ENCODE measurements around the gene AIG1.

Gene AIG1

DNA sequence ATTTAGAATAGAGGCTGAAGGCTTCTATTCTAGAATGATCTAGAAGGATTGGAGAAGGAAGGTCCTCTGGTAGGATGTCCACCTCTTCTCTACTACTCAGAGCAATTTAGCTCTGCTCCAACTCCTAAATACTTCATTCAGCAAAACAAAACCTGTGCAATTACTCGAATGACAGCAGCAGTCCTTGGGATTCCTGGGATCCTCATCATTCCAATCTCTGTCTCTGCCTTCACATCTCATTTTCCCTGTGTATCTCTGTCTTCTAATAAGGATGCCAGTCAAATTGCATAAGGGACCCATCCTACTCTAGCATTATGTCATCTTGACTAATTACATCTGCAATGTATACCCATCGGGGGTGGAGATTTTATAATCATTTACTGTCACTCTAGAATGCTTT lies 5.5 kb upstream of the AIG1 start:
- peaks cover 20% of the 10 kb centered on the region for H3K4me1 ChIP-seq (ENCODE audit: insufficient read depth, poor library complexity, severe bottlenecking)
- H3K27me3 ChIP-seq (ENCODE audit: insufficient read depth, poor library complexity, severe bottlenecking): no peaks in the 10 kb centered on the region
- no peaks in the 10 kb centered on the region for H3K9me3 ChIP-seq (ENCODE audit: severe bottlenecking)
- TF ChIP-seq, protein P1, sequence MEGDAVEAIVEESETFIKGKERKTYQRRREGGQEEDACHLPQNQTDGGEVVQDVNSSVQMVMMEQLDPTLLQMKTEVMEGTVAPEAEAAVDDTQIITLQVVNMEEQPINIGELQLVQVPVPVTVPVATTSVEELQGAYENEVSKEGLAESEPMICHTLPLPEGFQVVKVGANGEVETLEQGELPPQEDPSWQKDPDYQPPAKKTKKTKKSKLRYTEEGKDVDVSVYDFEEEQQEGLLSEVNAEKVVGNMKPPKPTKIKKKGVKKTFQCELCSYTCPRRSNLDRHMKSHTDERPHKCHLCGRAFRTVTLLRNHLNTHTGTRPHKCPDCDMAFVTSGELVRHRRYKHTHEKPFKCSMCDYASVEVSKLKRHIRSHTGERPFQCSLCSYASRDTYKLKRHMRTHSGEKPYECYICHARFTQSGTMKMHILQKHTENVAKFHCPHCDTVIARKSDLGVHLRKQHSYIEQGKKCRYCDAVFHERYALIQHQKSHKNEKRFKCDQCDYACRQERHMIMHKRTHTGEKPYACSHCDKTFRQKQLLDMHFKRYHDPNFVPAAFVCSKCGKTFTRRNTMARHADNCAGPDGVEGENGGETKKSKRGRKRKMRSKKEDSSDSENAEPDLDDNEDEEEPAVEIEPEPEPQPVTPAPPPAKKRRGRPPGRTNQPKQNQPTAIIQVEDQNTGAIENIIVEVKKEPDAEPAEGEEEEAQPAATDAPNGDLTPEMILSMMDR (IDR thresholded peaks at IDR 0.05; ENCODE audit: poor library complexity, severe bottlenecking): no peak
- H3K27ac ChIP-seq (ENCODE audit: poor library complexity, severe bottlenecking): no peak overlapping the region
- no peak overlapping the region for H3K4me3 ChIP-seq (ENCODE audit: severe bottlenecking)
- ATAC-seq (ENCODE audit: low read depth) (no peak), DNase-seq (ENCODE audit: low spot score) (no peak)
- no peaks in the 10 kb centered on the region for H3K36me3 ChIP-seq (ENCODE audit: low read depth)

DNA sequence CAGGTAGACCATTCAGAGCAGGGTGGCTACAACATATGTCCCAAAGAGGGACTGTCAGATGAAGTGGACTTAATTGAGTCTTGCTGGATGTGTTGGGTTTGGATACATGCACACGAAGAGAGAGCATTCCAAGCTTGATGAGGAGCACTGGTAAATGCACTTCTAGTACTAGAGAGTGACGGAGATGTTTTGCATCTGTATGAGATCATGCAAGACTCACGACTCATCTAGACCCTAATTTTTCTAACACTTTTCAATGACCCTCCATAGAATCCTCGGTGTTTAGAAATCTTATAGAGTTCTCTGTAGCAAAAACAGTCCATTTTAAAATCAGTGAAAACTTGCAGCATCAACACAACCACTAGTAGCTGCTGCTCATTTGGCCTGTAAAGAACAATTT lies 4.8 kb upstream of the AIG1 start:
- Histone ChIP-seq H3K36me3 (ENCODE audit: low read depth) (no peaks in the 10 kb centered on the region), H3K27ac (ENCODE audit: poor library complexity, severe bottlenecking) (no peak overlapping the region), H3K4me1 (ENCODE audit: insufficient read depth, poor library complexity, severe bottlenecking) (peaks cover 20% of the 10 kb centered on the region), H3K4me3 (ENCODE audit: severe bottlenecking) (no peak overlapping the region), H3K9me3 (ENCODE audit: severe bottlenecking) (no peaks in the 10 kb centered on the region), H3K27me3 (ENCODE audit: insufficient read depth, poor library complexity, severe bottlenecking) (no peaks in the 10 kb centered on the region)
- no peak for ATAC-seq (ENCODE audit: low read depth)
- TF ChIP-seq, protein P1 (IDR thresholded peaks at IDR 0.05; ENCODE audit: poor library complexity, severe bottlenecking): no peak
- no peak for DNase-seq (ENCODE audit: low spot score)

DNA sequence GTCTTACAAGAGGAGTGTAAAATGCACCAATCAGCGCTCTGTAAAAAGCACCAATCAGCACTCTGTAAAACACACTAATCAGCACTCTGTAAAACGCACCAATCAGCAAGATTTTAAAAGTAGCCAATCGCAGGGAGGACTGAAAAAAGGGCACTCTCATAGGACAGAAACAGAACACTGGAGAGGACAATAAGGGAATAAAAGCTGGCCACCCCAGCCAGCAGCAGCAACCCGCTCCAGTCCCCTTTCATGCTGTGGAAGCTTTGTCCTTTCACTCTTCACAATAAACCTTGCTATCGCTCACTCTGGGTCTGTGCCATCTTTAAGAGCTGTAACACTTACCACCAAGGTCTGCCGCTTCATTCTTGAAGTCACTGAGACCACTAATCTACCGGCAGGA lies 1.7 kb upstream of the AIG1 start:
- peak overlapping the region; percentile 3 for H3K4me3 ChIP-seq (ENCODE audit: severe bottlenecking)
- H3K9me3 ChIP-seq (ENCODE audit: severe bottlenecking): no peaks in the 10 kb centered on the region
- no peak for ATAC-seq (ENCODE audit: low read depth)
- 0 out of 2 replicates have a peak, but pooled peaks cover 4% of the 10 kb centered on the region for H3K36me3 ChIP-seq (ENCODE audit: low read depth)
- H3K27ac ChIP-seq (ENCODE audit: poor library complexity, severe bottlenecking): peak overlapping the region; percentile 97
- no peak for DNase-seq (ENCODE audit: low spot score)
- peaks cover 25% of the 10 kb centered on the region for H3K4me1 ChIP-seq (ENCODE audit: insufficient read depth, poor library complexity, severe bottlenecking)
- TF ChIP-seq, protein P1 (IDR thresholded peaks at IDR 0.05; ENCODE audit: poor library complexity, severe bottlenecking): no peak
- no peaks in the 10 kb centered on the region for H3K27me3 ChIP-seq (ENCODE audit: insufficient read depth, poor library complexity, severe bottlenecking)

DNA sequence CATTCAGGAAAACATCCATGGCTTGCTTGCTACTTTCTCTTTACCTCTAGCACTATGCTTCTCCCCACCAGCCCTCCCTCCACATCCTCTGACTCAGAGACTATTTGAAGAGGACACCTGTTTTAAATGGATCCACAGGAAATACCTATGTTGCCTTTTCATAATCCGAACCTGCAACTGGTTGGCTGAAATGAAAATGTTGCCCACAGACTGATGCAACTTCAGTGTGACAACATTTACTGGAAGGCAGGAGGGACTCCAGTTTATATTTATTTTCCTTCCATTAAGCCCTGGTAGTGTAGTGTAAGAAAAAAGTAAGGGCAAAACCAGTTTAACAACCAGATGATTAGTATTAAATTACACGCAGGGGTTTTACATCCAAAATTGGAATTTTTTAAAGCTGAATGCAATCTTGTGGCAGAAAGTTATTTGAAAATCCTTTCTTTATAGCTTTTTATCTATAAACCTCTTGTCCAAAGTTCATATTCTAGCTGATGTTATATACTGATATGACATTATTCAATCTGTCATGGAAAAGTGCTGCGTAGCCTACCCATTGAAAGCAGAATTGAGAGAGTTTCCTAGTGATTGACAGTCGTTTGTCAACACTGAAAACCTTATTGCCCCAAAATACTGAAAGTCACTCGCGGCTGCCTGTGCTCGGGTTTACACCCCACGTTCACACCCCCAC lies 881 bp upstream of the AIG1 start:
- Histone ChIP-seq H3K4me1 (ENCODE audit: insufficient read depth, poor library complexity, severe bottlenecking) (peaks cover 28% of the 10 kb centered on the region), H3K36me3 (ENCODE audit: low read depth) (0 out of 2 replicates have a peak, but pooled peaks cover 4% of the 10 kb centered on the region), H3K4me3 (ENCODE audit: severe bottlenecking) (peak overlapping the region; percentile 91), H3K9me3 (ENCODE audit: severe bottlenecking) (no peaks in the 10 kb centered on the region), H3K27ac (ENCODE audit: poor library complexity, severe bottlenecking) (peak overlapping the region; percentile 97), H3K27me3 (ENCODE audit: insufficient read depth, poor library complexity, severe bottlenecking) (no peaks in the 10 kb centered on the region)
- TF ChIP-seq, protein P1 (IDR thresholded peaks at IDR 0.05; ENCODE audit: poor library complexity, severe bottlenecking): no peak
- DNase-seq (ENCODE audit: low spot score) (peak; percentile 75), ATAC-seq (ENCODE audit: low read depth) (peak; percentile 91)

DNA sequence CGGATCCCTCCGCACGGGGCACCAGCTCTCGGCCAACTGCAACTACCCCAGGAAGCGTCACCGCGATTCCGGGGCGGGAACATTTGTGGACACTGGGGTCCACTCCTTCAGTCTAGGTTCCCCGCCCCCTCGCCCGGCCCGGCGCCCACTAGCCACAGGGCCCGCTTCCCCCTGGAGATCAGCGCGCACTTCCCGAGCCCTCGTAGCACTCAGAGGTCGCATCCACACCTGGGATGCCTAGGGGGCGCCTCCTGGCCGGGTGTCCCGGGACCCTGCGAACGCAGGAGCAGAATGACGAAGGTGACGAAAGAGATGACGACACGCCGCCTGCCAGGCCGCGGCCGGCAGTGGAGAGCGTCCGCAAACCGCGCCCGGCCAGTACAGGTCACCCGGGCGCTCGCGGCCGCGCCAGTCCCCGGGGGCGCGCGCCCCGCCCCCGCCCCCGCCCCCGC lies 309 bp upstream of the AIG1 start:
- TF ChIP-seq, protein P1 (IDR thresholded peaks at IDR 0.05; ENCODE audit: poor library complexity, severe bottlenecking): peak; percentile 10
- peak; percentile 87 for DNase-seq (ENCODE audit: low spot score)
- ATAC-seq (ENCODE audit: low read depth): peak; percentile 65
- Histone ChIP-seq H3K4me3 (ENCODE audit: severe bottlenecking) (peak overlapping the region; percentile 91), H3K4me1 (ENCODE audit: insufficient read depth, poor library complexity, severe bottlenecking) (peaks cover 32% of the 10 kb centered on the region), H3K27ac (ENCODE audit: poor library complexity, severe bottlenecking) (peak overlapping the region; percentile 97), H3K36me3 (ENCODE audit: low read depth) (0 out of 2 replicates have a peak, but pooled peaks cover 6% of the 10 kb centered on the region), H3K27me3 (ENCODE audit: insufficient read depth, poor library complexity, severe bottlenecking) (no peaks in the 10 kb centered on the region), H3K9me3 (ENCODE audit: severe bottlenecking) (no peaks in the 10 kb centered on the region)

Measured in RWPE2 (cell line).